Hematopoietic multipotent progenitor cell treated with erythropoietin and hydrocortisone succinate and interleukin-3 and kit ligand, for 8 days (in vitro differentiated cells): ENCODE results near the gene C9orf40.
A peak's percentile ranks its signal among the peaks of the same experiment; 100 is the strongest.

Source experiments
- DNase-seq: peaks from one replicate; pipeline ENCODE4 v3.0.0-alpha.2; 2015

C9orf40 gene, protein sequence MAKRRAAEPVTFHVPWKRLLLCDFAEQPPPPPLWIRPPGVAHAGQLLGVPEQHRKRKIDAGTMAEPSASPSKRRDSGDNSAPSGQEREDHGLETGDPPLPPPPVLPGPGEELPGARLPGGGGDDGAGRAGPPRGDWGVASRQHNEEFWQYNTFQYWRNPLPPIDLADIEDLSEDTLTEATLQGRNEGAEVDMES

DNA sequence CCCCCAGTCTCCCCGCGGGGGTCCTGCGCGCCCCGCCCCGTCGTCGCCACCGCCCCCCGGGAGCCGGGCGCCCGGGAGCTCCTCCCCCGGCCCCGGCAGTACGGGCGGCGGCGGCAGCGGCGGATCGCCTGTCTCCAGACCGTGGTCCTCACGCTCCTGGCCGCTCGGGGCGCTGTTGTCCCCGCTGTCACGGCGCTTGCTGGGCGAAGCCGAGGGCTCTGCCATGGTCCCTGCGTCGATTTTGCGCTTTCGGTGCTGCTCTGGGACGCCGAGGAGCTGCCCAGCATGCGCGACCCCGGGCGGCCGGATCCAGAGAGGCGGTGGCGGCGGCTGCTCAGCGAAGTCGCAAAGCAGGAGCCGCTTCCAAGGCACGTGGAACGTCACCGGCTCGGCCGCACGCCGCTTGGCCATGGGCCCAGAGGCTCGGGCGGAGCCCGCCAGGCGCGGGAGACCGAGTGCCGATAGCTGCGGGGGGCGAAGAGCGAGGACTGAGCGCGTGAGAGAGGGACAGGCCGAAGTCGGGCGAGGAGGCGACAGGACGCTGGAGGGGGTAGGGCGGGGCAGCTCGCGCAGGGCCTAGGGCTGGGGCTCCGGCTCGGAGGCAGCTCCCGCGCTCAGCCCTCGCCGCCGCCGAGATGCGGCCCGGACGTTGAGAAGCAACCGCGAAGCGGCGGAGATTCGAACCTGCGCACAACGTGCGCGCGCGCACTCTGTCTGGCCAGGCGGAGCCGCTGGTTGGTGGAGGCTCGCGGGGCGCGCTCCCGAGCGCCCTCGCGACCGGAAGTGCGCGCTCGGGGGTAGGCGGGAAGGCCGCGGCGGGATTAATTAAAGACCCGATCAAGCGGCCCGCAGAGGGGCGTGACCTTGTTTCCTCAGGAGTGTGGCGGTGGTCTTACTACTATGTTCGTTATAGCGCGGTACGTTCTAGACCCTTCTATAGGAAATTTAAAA lies at the start of gene C9orf40:
Gene C9orf40, minus strand, starts transcription at position 712 of the 951 bp plus-strand sequence. Its CDS starts 301 bp downstream, at position 411.
- peak; percentile 90 for DNase-seq

- peak; percentile 90 for DNase-seq
Observed at GRCh38 chr9:75001719-75002421, 49.2 kb upstream of the C9orf40 start.

GRCh38 chr9:75000835-75001234 lies 48.1 kb upstream of the C9orf40 start:
- DNase-seq, result no peak

DNA sequence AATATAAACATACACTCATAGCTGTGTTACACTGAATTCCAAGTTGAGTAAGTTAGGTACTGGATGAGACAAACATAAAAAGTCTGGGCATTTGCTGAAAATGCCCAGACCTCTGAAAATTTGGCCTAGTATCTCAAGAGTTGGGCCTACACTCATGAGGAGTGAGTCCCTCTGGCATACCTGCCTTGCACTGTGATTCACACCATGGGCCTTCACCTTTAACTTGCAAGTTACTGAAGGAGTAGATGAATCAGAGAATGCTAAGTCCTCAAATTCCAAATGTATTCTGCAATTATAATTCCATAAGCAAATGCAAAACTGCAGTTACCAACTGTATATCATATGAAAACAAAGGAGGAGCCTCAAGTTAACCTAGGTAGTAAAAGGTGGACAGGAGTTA lies 32.3 kb upstream of the C9orf40 start:
- DNase-seq, result no peak

GRCh38 chr9:74983709-74984108 lies 31.0 kb upstream of the C9orf40 start:
- DNase-seq, result no peak

DNA sequence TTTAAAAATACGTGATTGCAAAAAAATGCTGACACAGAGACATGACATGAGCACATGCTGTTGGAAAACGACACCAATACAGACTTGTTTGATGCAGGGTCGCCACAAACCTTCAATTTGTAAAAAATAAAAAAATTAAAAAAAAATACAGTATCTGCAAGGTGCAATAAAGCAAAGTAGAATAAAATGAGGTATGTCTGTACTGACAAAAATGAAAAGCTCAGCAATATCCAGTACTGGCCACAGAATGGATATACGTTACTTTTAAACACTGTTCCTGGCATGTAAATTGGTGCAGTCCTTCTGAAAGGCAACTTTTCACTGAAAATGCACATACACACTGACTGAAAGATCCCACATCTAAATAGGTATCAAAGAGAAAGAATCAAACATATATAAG lies 27.1 kb upstream of the C9orf40 start:
- no peak for DNase-seq

GRCh38 chr9:74977287-74977686 lies 24.6 kb upstream of the C9orf40 start:
- no peak for DNase-seq

DNA sequence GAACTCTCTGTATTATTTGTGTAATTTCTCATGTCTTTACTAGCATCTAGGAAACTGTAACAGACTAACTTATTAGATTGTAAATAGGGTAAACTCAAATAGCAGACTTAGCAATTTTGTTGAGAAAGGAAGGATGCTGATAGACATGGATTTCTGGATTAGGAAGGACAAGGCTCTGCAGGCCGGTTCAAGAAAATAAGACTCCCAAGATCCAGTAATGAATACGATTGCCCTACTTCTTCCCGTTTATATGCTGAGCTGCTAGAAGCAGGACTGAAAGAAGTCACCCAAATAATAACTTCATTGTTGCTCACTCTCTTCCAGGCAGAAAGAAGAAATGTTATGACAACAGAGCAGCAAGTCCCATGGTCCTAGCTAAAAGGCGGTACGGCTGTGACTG lies 22.8 kb upstream of the C9orf40 start:
- no peak for DNase-seq

- no peak for DNase-seq
Observed at GRCh38 chr9:74974558-74974957, 21.8 kb upstream of the C9orf40 start.

DNA sequence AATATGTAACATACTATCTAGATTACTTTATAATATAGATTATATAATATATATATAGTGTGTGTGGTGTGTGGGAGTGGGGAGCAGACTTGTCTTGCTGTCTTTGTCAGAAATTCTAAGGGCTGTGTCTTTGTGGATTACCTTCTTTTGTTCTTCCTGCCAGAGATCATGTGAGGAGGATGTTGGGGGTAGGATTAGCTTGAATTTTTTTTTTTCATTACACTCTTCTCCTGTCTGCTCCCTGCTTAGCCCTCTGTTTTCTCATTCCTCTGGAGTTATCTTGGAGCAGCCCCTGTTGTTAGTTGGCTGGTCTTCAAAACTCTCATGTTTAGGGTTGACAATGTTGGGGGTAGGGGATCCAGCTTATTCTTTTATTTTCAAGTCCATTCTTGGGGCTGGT lies 21.0 kb upstream of the C9orf40 start:
- peak; percentile 18 for DNase-seq

GRCh38 chr9:74963056-74963455 lies 10.3 kb upstream of the C9orf40 start:
- no peak for DNase-seq

DNA sequence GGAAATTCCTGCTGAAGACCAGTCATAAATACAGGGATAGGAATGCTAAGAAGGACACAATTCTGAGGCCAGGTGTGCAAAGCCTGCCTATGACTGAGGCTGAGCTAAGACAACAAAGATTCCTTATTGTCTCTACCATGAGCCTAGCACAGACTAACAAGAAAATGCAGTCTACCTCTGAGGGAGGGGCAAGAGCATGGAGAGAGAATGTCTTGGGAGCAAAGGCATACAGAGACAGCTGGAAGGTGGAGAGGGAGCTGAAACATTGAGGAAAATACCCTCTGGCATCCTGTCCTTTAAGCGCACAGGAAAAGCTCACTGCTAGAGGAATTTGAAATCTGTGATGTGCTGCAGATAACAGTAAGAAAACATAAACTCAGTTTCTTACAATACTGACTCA lies 8.8 kb upstream of the C9orf40 start:
- no peak for DNase-seq

GRCh38 chr9:74960561-74960960 lies 7.8 kb upstream of the C9orf40 start:
- DNase-seq, result peak; percentile 66

DNA sequence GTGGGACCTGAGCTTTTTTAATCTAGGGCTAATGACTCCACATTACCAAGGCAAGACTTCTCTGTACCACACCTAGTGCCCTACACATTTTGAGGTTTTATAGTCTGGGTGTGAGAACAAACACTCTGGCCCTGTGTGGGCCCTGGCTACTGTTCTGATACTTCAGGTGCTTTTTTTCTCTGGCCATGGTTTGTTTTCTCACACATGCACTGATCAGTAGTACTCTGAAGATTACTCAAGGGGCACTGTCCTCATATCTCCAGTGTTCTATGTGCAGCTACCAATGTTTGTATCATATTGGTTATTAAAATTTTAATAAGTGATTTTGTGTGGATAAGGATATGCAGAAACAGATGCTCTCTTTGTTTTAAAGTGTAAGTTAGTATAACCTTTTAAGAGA lies 5.9 kb upstream of the C9orf40 start:
- no peak for DNase-seq

DNA sequence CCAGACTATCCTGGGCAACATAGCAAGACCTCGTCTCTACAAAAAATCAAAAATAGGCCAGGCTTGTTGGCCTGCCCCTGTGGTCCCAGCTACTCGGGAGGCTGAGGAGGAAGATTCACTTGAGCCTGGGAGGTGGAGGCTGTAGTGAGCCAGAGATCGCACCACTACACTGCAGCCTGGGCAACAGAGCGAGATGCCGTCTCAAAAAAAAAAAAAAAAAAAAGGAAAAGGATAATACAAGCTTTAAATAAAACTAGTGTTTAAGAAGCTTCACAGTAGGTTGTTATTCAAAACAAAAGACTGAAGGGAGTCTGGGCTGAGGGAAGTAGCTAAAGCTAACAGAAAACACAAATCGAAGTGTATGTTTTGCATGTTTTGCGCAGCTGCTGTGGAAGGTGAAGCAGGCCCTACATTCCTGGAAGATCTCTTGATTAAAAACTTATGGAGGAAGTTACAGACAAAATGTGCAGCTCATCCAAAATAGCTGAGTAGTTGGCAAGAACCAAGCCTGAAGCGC lies 581 bp upstream of the C9orf40 start:
- DNase-seq, result peak; percentile 40

GRCh38 chr9:74951725-74952151 lies 974 bp downstream of the C9orf40 start:
- DNase-seq, result peak; percentile 48

- no peak for DNase-seq
Observed at GRCh38 chr9:74951107-74951720, 1.5 kb downstream of the C9orf40 start.

DNA sequence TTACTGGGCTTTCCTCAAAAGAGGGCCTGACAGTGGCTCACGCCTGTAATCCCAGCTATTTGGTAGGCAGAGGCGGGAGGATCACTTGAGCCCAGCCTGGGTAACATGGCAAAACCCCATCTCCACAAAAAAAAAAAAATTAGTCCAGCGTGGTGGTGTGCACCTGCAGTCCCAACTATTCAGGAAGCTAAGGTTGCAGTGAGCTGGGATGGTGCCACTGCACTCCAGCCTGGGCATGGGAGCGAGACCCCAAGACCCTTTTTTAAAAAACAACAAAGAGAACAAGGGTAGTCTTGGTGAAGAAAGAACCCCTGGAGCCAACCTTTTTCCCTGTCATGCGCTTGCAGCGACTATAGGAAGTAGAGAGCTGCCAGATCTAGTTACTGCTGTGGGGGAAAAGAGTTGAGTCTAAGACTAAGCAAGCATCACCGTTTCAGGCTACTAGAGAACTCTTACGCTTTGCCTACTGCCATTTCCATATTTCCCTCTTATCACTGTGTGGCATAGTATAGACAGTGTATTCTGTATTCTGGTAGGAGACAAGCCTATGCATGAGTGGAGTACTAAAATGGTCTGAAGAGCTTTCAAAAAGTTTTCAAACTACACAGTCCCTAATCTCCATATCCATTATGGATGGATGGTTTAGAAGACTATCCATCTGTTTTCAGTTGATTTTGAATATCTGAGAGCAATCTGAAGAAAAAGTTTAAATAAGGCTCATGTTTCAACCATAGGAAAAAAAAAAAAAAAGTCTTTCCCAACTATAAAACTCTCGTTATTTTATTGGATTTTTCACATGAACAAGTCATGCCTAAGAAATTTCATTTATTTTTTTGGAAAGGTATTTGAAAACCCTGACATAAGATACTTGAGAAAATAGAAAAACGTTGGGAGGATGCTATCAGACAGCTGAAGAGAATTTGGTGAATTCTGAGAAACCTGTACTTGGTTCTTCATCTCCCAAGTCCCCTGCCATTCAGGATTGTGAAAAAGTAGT lies 2.6 kb downstream of the C9orf40 start:
- peak; percentile 44 for DNase-seq

- DNase-seq, result peak; percentile 92
Observed at GRCh38 chr9:74948937-74949336, 3.8 kb downstream of the C9orf40 start.

DNA sequence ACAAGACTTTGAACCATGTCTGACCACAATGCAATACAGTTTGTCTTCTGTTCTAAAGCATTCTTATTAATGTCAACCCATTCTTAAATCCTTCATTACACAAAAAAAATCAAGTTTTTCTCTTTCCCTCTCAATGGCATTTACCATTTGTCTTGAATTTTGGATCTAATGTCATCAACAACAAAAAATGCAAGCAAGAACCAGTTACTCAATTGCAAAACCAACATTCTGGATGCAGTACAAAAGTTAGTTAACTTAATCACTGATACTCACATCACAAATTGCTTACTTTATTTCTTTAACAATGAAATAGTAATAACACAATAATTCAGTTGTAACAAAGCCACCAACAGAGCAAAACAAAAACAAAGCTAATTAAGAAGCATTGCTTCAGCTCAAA lies 6.0 kb downstream of the C9orf40 start:
- no peak for DNase-seq

- peak; percentile 49 for DNase-seq
Observed at GRCh38 chr9:74942801-74943200, 9.9 kb downstream of the C9orf40 start.

DNA sequence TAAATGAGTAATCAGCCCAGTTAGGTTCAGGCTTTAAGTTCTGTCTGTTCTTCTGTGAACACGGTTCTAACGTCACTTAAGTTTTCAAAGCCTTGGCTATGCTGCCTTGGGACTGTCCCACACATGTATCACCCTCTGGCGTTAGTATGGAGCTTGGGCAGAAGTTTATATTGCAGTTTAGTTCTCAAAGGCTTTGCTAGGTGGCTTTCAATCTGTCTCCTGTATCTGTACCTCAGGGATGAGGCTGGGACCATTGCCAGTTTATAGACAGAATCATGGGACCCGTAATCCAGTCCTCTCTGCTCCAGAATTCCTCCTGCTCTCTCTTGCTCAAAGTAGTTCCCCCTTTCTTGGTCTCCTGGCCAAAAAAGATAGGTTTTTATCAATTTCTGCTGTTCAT lies 12.1 kb downstream of the C9orf40 start:
- peak; percentile 31 for DNase-seq
